Measurements from ENCODE around the gene UBD.

Gene UBD

DNA sequence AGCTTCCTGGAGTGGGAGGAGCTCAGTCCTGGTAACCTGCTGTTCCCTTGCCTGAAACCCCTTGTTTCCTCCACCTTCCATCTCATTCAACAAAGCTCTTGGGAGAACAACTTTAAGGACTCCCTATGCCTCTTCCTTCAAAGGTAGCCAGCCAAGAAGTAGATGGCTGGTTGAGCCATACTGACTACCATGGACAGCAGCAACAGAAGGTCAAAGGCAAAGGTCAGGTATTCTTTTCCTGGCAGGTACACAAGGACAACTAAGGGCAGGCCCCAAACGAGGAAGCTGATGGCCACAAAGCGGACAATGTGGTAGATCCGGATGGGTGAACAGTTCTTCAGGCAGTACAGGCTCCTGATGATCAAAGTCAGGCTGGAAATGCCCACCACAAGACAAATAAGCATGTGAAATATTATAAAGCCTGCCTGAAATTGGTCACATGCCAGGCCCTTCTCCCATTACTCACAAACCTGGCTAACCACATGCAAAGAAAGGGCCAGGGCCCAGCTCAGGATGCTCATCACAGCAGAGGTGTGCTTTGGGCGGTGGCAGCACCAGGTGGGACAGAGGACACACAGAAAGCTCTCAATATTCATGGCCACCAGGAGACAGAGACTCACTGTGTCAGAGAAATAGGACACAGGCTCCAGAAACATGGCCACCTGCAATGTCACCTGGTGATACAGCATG is 21.7 kb downstream of the UBD start:
- Histone ChIP-seq H3K36me3 (ENCODE audit: control insufficient read depth in 5 of 5, insufficient read depth in 5 of 5, low read length in 5 of 5) (no peaks in the 10 kb centered on the region), H3K27ac (ENCODE audit: low read depth, low read length) (no peak overlapping the region), H3K9me3 (ENCODE audit: control insufficient read depth in 5 of 5, low read length in 5 of 5) (no peaks in the 10 kb centered on the region), H3K27me3 (ENCODE audit: control insufficient read depth in 5 of 5, insufficient read depth in 4 of 5, low read length in 5 of 5) (peaks cover 0 to 3% (median 0%) of the 10 kb centered on the region in 5 donors), H3K4me3 (ENCODE audit: low read depth in 1 of 5, low read length in 5 of 5) (no peak overlapping the region), H3K4me1 (ENCODE audit: control insufficient read depth in 5 of 5, insufficient read depth in 5 of 5, low read length in 5 of 5) (no peaks in the 10 kb centered on the region), H3K9ac (ENCODE audit: low read length in 5 of 5) (no peak overlapping the region)

DNA sequence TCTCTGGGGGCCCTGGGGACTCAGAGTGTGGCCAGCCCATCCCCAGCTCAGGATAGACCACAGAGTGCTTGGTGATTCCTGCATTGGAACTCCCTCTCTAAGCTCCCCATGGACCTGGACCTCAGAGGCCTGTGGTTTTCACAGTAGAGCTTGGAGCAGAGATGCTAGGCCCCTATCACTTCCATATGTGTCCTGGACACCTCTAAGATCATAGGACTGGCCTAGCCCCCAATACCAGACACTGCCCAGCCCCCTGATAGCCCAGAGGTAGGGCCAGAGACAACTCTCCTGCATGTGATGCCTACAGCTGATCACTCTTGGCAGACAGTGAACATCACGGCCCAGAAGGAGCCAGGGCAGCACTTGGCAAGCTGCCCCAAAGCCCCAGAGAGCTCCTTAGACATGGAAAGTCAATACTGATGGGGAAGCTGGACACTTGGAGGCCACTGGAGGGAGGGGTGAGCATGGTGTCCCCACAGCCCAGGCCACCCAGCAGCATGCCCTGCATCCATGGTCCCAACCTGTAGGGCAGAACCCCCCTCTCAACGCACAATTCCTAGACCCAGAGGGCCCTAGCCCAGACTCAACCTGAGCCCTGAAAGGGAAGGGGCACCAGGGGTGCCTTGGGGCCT is 27.1 kb downstream of the UBD start:
- Histone ChIP-seq H3K4me3 (ENCODE audit: low read depth in 1 of 5, low read length in 5 of 5) (no peak overlapping the region), H3K9ac (ENCODE audit: low read length in 5 of 5) (no peak overlapping the region), H3K9me3 (ENCODE audit: control insufficient read depth in 5 of 5, low read length in 5 of 5) (no peaks in the 10 kb centered on the region), H3K4me1 (ENCODE audit: control insufficient read depth in 5 of 5, insufficient read depth in 5 of 5, low read length in 5 of 5) (no peaks in the 10 kb centered on the region), H3K27me3 (ENCODE audit: control insufficient read depth in 5 of 5, insufficient read depth in 4 of 5, low read length in 5 of 5) (peaks cover 0 to 3% (median 0%) of the 10 kb centered on the region in 5 donors), H3K27ac (ENCODE audit: low read depth, low read length) (no peak overlapping the region), H3K36me3 (ENCODE audit: control insufficient read depth in 5 of 5, insufficient read depth in 5 of 5, low read length in 5 of 5) (no peaks in the 10 kb centered on the region)

DNA sequence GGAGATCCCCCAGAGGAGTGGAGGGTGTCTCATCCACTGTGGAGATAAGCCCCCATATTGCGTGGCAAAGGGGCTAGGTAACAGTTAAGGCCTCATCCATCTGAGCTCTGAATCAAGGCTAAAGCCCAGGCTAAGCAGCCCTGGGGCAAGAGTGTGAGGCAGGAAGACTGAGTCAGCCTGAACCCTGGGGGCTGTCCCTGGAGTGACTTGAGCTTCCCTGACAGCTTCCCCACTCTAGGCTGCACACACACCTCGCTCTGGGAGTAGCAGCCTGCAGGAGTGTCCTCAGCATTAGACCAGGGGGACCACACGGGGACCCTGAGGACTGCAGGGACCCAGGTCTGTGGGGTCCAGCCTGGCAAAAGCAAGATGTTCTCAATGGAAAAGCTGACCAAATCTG is 27.9 kb downstream of the UBD start:
- no peaks in the 10 kb centered on the region for H3K36me3 ChIP-seq (ENCODE audit: control insufficient read depth in 5 of 5, insufficient read depth in 5 of 5, low read length in 5 of 5)

DNA sequence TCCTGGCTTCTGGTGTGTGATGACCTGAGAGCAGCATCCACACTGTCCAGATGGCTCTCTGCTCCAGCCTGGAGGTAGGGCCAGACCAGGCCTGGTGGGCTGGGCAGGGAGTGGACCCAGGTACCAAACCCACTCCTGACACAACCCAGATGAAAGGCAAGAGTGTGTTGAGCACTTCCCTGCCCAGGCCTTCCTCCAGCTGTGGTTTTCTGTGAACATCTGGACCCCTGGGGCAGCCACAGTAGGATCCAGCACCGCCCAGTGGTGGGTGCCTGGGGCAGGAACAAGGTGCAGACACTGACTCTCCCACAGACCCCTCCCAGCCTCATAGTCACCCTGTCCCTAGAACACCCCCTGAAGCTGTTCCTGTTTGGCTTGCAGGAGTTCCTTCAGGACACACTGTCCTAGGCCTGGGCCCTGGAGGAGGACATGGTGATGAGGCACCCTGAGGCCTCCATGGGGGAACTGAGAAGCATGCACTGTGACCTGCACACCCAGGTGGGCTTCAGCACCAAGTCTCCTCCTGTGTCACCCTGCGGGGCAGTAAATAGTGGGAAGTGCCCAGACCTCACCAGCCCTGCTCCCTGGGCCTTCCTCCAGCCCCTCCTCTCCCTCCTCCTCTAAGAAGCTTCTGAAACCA is 28.7 kb downstream of the UBD start:
- Histone ChIP-seq H3K4me1 (ENCODE audit: control insufficient read depth in 5 of 5, insufficient read depth in 5 of 5, low read length in 5 of 5) (no peaks in the 10 kb centered on the region), H3K27ac (ENCODE audit: low read depth, low read length) (no peak overlapping the region), H3K9me3 (ENCODE audit: control insufficient read depth in 5 of 5, low read length in 5 of 5) (no peaks in the 10 kb centered on the region), H3K4me3 (ENCODE audit: low read depth in 1 of 5, low read length in 5 of 5) (no peak overlapping the region), H3K9ac (ENCODE audit: low read length in 5 of 5) (no peak overlapping the region), H3K27me3 (ENCODE audit: control insufficient read depth in 5 of 5, insufficient read depth in 4 of 5, low read length in 5 of 5) (peaks cover 0 to 3% (median 0%) of the 10 kb centered on the region in 5 donors), H3K36me3 (ENCODE audit: control insufficient read depth in 5 of 5, insufficient read depth in 5 of 5, low read length in 5 of 5) (no peaks in the 10 kb centered on the region)

More for the DNA sequence above, 27.9 kb downstream of the UBD start:
- H3K27me3 ChIP-seq (ENCODE audit: control insufficient read depth in 5 of 5, insufficient read depth in 4 of 5, low read length in 5 of 5) = peaks cover 0 to 3% (median 0%) of the 10 kb centered on the region in 5 donors
- H3K9me3 ChIP-seq (ENCODE audit: control insufficient read depth in 5 of 5, low read length in 5 of 5) = no peaks in the 10 kb centered on the region
- no peaks in the 10 kb centered on the region for H3K4me1 ChIP-seq (ENCODE audit: control insufficient read depth in 5 of 5, insufficient read depth in 5 of 5, low read length in 5 of 5)
- no peak overlapping the region for H3K4me3 ChIP-seq (ENCODE audit: low read depth in 1 of 5, low read length in 5 of 5)
- no peak overlapping the region for H3K27ac ChIP-seq (ENCODE audit: low read depth, low read length)
- H3K9ac ChIP-seq (ENCODE audit: low read length in 5 of 5) = no peak overlapping the region

DNA sequence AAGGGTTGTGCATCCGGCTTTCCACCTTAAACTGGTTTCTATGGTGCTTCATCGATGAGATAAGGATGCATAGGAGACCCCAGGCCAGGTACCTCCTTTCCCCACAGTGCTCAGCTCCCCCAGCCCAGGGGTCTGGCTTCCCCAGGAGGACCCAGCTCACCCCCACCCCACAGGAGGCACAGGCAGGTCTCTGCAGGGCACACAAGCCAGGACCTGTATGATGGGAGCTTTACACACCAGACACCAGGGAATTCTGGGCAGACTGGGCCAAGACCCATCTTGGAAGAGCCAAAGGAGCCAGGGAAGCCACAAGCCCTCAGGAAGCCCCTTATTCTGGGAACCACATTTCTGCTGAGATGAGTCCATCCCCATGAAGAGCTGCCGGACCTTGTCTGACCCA is 29.6 kb downstream of the UBD start:
- no peak overlapping the region for H3K27ac ChIP-seq (ENCODE audit: low read depth, low read length)
- H3K4me1 ChIP-seq (ENCODE audit: control insufficient read depth in 5 of 5, insufficient read depth in 5 of 5, low read length in 5 of 5) = no peaks in the 10 kb centered on the region
- no peak overlapping the region for H3K4me3 ChIP-seq (ENCODE audit: low read depth in 1 of 5, low read length in 5 of 5)
- no peaks in the 10 kb centered on the region for H3K36me3 ChIP-seq (ENCODE audit: control insufficient read depth in 5 of 5, insufficient read depth in 5 of 5, low read length in 5 of 5)
- no peak overlapping the region for H3K9ac ChIP-seq (ENCODE audit: low read length in 5 of 5)
- H3K27me3 ChIP-seq (ENCODE audit: control insufficient read depth in 5 of 5, insufficient read depth in 4 of 5, low read length in 5 of 5) = peaks cover 0 to 3% (median 0%) of the 10 kb centered on the region in 5 donors
- no peaks in the 10 kb centered on the region for H3K9me3 ChIP-seq (ENCODE audit: control insufficient read depth in 5 of 5, low read length in 5 of 5)

DNA sequence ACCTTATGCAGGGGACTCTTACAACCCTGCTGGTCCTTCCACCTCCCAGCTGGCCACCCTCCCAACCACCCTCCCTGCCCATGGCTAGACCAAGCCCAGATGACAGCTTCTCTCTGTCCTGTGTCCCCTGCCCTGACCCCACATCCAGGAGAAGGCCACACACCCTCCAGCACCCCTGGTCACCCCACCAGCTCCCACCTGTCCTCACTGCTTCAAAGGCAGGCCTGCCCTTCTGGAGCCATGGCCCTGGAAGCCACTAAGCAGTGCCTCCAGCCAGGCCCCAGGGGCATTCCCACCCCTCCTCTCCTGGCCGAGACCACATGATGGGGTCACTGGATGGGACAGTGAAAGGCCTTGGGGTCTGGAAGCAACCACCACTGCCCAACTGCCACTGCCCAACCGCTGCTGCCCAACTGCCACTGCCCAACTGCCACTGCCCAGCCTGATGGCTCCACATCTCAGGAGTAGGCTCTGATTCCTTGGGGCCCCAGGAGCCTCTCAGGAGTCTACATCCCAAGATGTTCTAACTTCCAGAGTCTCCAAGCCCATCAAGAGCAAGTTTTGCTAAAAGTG is 30.5 kb downstream of the UBD start:
- Histone ChIP-seq H3K4me1 (ENCODE audit: control insufficient read depth in 5 of 5, insufficient read depth in 5 of 5, low read length in 5 of 5) (no peaks in the 10 kb centered on the region), H3K27ac (ENCODE audit: low read depth, low read length) (no peak overlapping the region), H3K9ac (ENCODE audit: low read length in 5 of 5) (no peak overlapping the region), H3K27me3 (ENCODE audit: control insufficient read depth in 5 of 5, insufficient read depth in 4 of 5, low read length in 5 of 5) (peaks cover 0 to 3% (median 0%) of the 10 kb centered on the region in 5 donors), H3K9me3 (ENCODE audit: control insufficient read depth in 5 of 5, low read length in 5 of 5) (no peaks in the 10 kb centered on the region), H3K4me3 (ENCODE audit: low read depth in 1 of 5, low read length in 5 of 5) (no peak overlapping the region), H3K36me3 (ENCODE audit: control insufficient read depth in 5 of 5, insufficient read depth in 5 of 5, low read length in 5 of 5) (no peaks in the 10 kb centered on the region)

DNA sequence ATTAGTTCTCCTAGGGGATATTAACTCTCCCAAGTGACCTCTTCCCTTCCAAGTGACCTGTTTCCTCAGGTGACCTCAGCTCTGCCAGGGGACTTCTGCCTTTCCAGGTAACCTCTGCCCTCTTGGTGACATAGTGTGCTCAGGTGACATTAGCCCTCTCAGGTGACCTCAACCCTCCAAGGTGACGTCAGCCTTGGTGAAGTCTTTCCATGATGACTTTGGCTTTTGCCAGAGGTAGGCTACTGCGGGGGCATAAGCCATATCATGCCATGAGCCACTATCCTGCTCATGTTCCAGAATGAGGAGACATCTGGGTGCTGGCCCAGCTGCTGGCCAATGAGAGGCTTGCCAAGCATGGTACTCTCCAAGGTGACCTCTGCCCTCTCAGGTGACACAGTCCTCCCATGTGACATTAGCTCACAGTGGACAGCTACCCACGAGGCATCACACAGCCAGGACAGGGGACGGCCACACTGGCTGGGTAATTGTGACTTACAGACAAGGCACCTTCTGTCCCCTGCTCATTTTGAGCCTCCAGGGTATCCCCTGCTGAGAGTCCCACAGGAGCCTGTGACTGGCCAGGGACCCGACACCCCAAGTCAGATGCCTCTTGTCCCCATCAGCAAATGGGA is 31.1 kb downstream of the UBD start:
- Histone ChIP-seq H3K9ac (ENCODE audit: low read length in 5 of 5) (no peak overlapping the region), H3K4me3 (ENCODE audit: low read depth in 1 of 5, low read length in 5 of 5) (no peak overlapping the region), H3K9me3 (ENCODE audit: control insufficient read depth in 5 of 5, low read length in 5 of 5) (no peaks in the 10 kb centered on the region), H3K27me3 (ENCODE audit: control insufficient read depth in 5 of 5, insufficient read depth in 4 of 5, low read length in 5 of 5) (peaks cover 0 to 3% (median 0%) of the 10 kb centered on the region in 5 donors), H3K4me1 (ENCODE audit: control insufficient read depth in 5 of 5, insufficient read depth in 5 of 5, low read length in 5 of 5) (no peaks in the 10 kb centered on the region), H3K36me3 (ENCODE audit: control insufficient read depth in 5 of 5, insufficient read depth in 5 of 5, low read length in 5 of 5) (no peaks in the 10 kb centered on the region), H3K27ac (ENCODE audit: low read depth, low read length) (no peak overlapping the region)

DNA sequence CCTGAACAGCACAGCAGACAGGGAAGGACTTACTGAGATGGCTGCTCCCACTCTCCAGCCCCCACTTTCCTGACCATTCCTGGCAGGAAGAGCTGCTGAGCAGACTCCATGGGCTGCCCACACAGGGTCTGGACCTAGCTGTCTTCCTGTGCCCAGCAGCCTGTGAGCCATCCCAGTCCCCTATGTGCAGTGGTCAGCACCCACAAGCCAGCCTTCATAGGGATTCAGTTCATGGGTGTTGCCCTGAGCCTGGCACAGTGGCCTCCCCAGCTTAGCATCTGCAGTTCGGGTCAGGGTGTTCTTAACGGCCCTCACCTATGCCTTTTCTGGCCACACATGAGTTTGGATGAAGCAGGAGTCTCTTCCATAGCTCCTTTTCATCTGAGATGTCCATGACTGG is 32.0 kb downstream of the UBD start:
- H3K27ac ChIP-seq (ENCODE audit: low read depth, low read length) = no peak overlapping the region
- H3K4me1 ChIP-seq (ENCODE audit: control insufficient read depth in 5 of 5, insufficient read depth in 5 of 5, low read length in 5 of 5) = no peaks in the 10 kb centered on the region
- H3K27me3 ChIP-seq (ENCODE audit: control insufficient read depth in 5 of 5, insufficient read depth in 4 of 5, low read length in 5 of 5) = peaks cover 0 to 3% (median 0%) of the 10 kb centered on the region in 5 donors
- H3K9me3 ChIP-seq (ENCODE audit: control insufficient read depth in 5 of 5, low read length in 5 of 5) = no peaks in the 10 kb centered on the region
- no peak overlapping the region for H3K9ac ChIP-seq (ENCODE audit: low read length in 5 of 5)
- no peaks in the 10 kb centered on the region for H3K36me3 ChIP-seq (ENCODE audit: control insufficient read depth in 5 of 5, insufficient read depth in 5 of 5, low read length in 5 of 5)
- no peak overlapping the region for H3K4me3 ChIP-seq (ENCODE audit: low read depth in 1 of 5, low read length in 5 of 5)

DNA sequence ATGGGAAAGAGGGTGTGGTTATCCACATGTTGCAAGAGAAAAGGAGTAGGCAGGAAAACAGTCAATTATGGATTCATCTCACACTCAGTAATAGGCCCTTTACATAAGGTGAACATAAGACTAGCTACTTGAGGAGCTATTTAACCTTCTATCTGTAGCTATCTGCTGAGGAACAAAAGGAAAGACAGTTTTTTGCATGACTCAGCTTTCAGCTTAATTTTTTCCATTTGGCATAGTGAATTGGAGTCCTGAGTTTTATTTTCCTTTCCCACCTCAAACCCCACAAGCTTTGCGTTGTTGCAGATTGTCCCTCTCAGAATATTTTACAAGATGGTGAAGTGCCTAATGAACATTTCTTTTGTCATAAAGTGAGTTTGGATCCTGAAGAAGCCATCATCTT is 32.4 kb downstream of the UBD start:
- Histone ChIP-seq H3K36me3 (ENCODE audit: control insufficient read depth in 5 of 5, insufficient read depth in 5 of 5, low read length in 5 of 5) (no peaks in the 10 kb centered on the region), H3K4me1 (ENCODE audit: control insufficient read depth in 5 of 5, insufficient read depth in 5 of 5, low read length in 5 of 5) (no peaks in the 10 kb centered on the region), H3K9ac (ENCODE audit: low read length in 5 of 5) (no peak overlapping the region), H3K9me3 (ENCODE audit: control insufficient read depth in 5 of 5, low read length in 5 of 5) (no peaks in the 10 kb centered on the region), H3K27ac (ENCODE audit: low read depth, low read length) (no peak overlapping the region), H3K27me3 (ENCODE audit: control insufficient read depth in 5 of 5, insufficient read depth in 4 of 5, low read length in 5 of 5) (peaks cover 0 to 3% (median 0%) of the 10 kb centered on the region in 5 donors), H3K4me3 (ENCODE audit: low read depth in 1 of 5, low read length in 5 of 5) (no peak overlapping the region)

DNA sequence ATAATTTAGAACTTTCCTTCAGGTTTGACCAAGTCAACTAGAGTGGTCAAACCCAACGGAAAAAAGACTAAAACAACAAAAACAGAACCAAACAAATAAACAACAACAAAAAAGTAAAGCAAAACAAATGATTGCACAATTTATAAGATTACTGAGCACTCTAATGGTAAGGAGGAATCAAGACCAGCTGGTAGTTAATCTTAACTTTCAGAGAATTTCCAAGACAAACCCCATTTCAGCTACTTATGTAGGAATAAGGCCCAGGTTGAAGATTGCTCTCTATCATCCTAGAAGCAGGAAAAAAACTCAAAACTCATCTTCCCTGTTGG is 34.3 kb downstream of the UBD start:
- Histone ChIP-seq H3K9me3 (ENCODE audit: control insufficient read depth in 5 of 5, low read length in 5 of 5) (peaks cover 0 to 3% (median 0%) of the 10 kb centered on the region in 5 donors), H3K27ac (ENCODE audit: low read depth, low read length) (no peak overlapping the region), H3K36me3 (ENCODE audit: control insufficient read depth in 5 of 5, insufficient read depth in 5 of 5, low read length in 5 of 5) (no peaks in the 10 kb centered on the region), H3K4me3 (ENCODE audit: low read depth in 1 of 5, low read length in 5 of 5) (no peak overlapping the region), H3K27me3 (ENCODE audit: control insufficient read depth in 5 of 5, insufficient read depth in 4 of 5, low read length in 5 of 5) (no peaks in the 10 kb centered on the region), H3K9ac (ENCODE audit: low read length in 5 of 5) (no peak overlapping the region), H3K4me1 (ENCODE audit: control insufficient read depth in 5 of 5, insufficient read depth in 5 of 5, low read length in 5 of 5) (no peaks in the 10 kb centered on the region)
